K562 (cell line): ENCODE measurements around the gene FHIT. TPM values are rescaled to one million over a fixed set of nuclear protein-coding genes. Genes with fewer than 3 reads are reported as not detected.

Source experiments
- ATAC-seq: fragments of 200-7000 bp; cut with Tn5 transposase; 3 replicates; pipeline ENCODE4 v1.9.1; 2020; ENCODE audit warnings: moderate library complexity
- BruUV-seq: library from RNA; stranded (reverse); fragments of 400-500 nt; replicated peaks from 2 replicates; lab custom pipeline; 2021; lab: Mats Ljungman, UMichigan
- CTCF ChIA-PET: fragments of 300-600 bp; formaldehyde crosslinking; extraction: SDS; loops from one replicate; lab custom pipeline; 2021; ENCODE audit warnings: low intra/inter-chr PET ratio; lab: Yijun Ruan, JAX
- POLR2A ChIA-PET: fragments of 300-600, 350-650 bp; sonication (Branson Sonifier 250); formaldehyde crosslinking; extraction: SDS; loops from one replicate; lab custom pipeline; 2021; ENCODE audit warnings: antibody characterized with exemption, inconsistent platforms; lab: Yijun Ruan, JAX
- DNase-seq, 4 experiments: peaks; one replicate each; pipeline versions ENCODE4 v3.0.0 to v3.0.0-alpha.2; 2011 to 2018; ENCODE audit warnings: low spot score in 3 of 4, mixed read lengths in 3 of 4; ENCODE audit errors: extremely low read depth in 1 of 4
- FAIRE-seq: peaks from 2 replicates; lab custom pipeline; 2011; peaks lifted over from hg19 to GRCh38; lab: Jason Lieb, UNC
- H2AFZ ChIP-seq: 2 replicates; pipeline ENCODE4 v1.6.0; 2011; ENCODE audit warnings: low read depth, low read length, control low read depth, inconsistent platforms
- H3K27ac ChIP-seq: fragments of 200-600 bp; 3 replicates; pipeline ENCODE4 v1.8.0; 2011; ENCODE audit warnings: low read depth, mild to moderate bottlenecking, control low read depth, inconsistent platforms, low read length, moderate library complexity, mixed read lengths; ENCODE audit errors: extremely low read depth
- H3K27me3 ChIP-seq, 2 experiments: fragments of 300-600 bp in 1 of 2; 2 replicates in 1 of 2; 3 replicates in 1 of 2; pipeline versions ENCODE4 v1.6.0 to v1.8.0; 2011; ENCODE audit warnings: inconsistent platforms in 2 of 2, low read length in 2 of 2, mild to moderate bottlenecking in 1 of 2, mixed read lengths in 1 of 2, moderate library complexity in 1 of 2; ENCODE audit not compliant: control insufficient read depth in 2 of 2, insufficient read depth in 2 of 2
- H3K36me3 ChIP-seq: fragments of 300-600 bp; 3 replicates; pipeline ENCODE4 v1.8.0; 2011; ENCODE audit warnings: mild to moderate bottlenecking, low read length, inconsistent platforms; ENCODE audit not compliant: control insufficient read depth, insufficient read depth
- H3K4me1 ChIP-seq, 2 experiments: fragments of 200-600 bp in 1 of 2; replicated peaks in 1 of 2; 2 replicates in 1 of 2; 3 replicates in 1 of 2; pipeline versions ENCODE4 v1.5.1 to v1.8.0; 2011; ENCODE audit warnings: inconsistent platforms in 2 of 2, low read length in 2 of 2, mild to moderate bottlenecking in 1 of 2, mixed read lengths in 1 of 2, moderate library complexity in 1 of 2; ENCODE audit not compliant: control insufficient read depth in 2 of 2, insufficient read depth in 2 of 2
- H3K4me2 ChIP-seq: 2 replicates; pipeline ENCODE4 v1.6.1; 2011; ENCODE audit warnings: low read length, control low read depth, inconsistent platforms, mixed read lengths; ENCODE audit not compliant: insufficient read depth
- H3K4me3 ChIP-seq: fragments of 200-600 bp; sonication (generic), shearing (Covaris generic); 2 replicates; pipeline ENCODE4 v1.5.1; 2016; ENCODE audit warnings: control low read depth, inconsistent platforms
- H3K79me2 ChIP-seq: fragments of 200-600 bp; 3 replicates; pipeline ENCODE4 v1.8.0; 2011; ENCODE audit warnings: low read length, inconsistent platforms; ENCODE audit not compliant: control insufficient read depth, insufficient read depth
- H3K9ac ChIP-seq, 2 experiments: 2 replicates each; pipeline versions ENCODE4 v1.6.0 to v1.6.1; 2011; ENCODE audit warnings: low read depth in 2 of 2, low read length in 2 of 2, control low read depth in 1 of 2, inconsistent platforms in 1 of 2, mild to moderate bottlenecking in 1 of 2, mixed read lengths in 1 of 2; ENCODE audit not compliant: insufficient read depth in 1 of 2
- H3K9me1 ChIP-seq: one replicate; pipeline ENCODE4 v1.6.0; 2011; ENCODE audit warnings: inconsistent platforms, mild to moderate bottlenecking, low read length, moderate library complexity; ENCODE audit not compliant: control insufficient read depth, insufficient read depth
- H3K9me3 ChIP-seq: replicated peaks from 2 replicates; pipeline ENCODE4 v1.5.1; 2011; ENCODE audit warnings: low read depth, low read length, inconsistent platforms; ENCODE audit not compliant: control insufficient read depth, insufficient read depth
- H4K20me1 ChIP-seq: replicated peaks from 2 replicates; pipeline ENCODE4 v1.6.1; 2011; ENCODE audit warnings: low read length, inconsistent platforms, mixed read lengths; ENCODE audit not compliant: control insufficient read depth, insufficient read depth
- ZNF316 ChIP-seq: fragments of 450-650 bp; IDR thresholded peaks from 2 replicates; pipeline ENCODE4 v1.6.1; 2016
- ZNF395 ChIP-seq: fragments of 200-800 bp; sonication (Bioruptor generic); IDR thresholded peaks from 2 replicates; pipeline ENCODE4 v1.6.1; 2017; ENCODE audit warnings: missing genetic modification characterization, missing compliant biosample characterization
- WGBS: fragments of 100-300 bp; shearing (Covaris generic); methylation state at CpG from one replicate; pipeline ENCODE4 v1.1.6; 2016; ENCODE audit warnings: low coverage, mixed read lengths; ENCODE audit not compliant: insufficient coverage; ENCODE audit errors: missing lambda C conversion rate; 5-methylcytosine and 5-hydroxymethylcytosine counted together
- in situ Hi-C: fragments of 300-500 bp; cut with MboI; formaldehyde crosslinking; loops from 4 replicates; pipeline ENCODE4 v1.15.0; 2018; ENCODE audit warnings: inconsistent platforms, mixed read lengths
- intact Hi-C: fragments of 100-400 bp; cut with micrococcal nuclease; formaldehyde crosslinking; loops from 2 replicates; pipeline ENCODE4 v1.14.2; 2022
- polyA plus RNA-seq, 8 experiments: library from polyadenylated mRNA; depleted of rRNA in 4 of 8; stranded (reverse) in 5 of 8; unstranded in 3 of 8; fragments of >200 nt; fragmentation: Nextera tagmentation in 2 of 8; fragmentation: Illumina TruSeq in 1 of 8; extraction: Ambion mirVana in 2 of 8; extraction: Trizol in 1 of 8; gene quantifications; 2 replicates each; pipeline versions ENCODE4 v1.2.1 to v1.2.3, GENCODE V29; 2011 to 2014; ENCODE audit warnings: inconsistent platforms in 1 of 8, missing spikeins in 1 of 8
- total RNA-seq, 7 experiments: library from RNA; depleted of rRNA in 6 of 7; stranded (reverse); fragments of >200 nt in 6 of 7; fragmentation: Illumina TruSeq in 2 of 7; extraction: Trizol in 2 of 7; gene quantifications; 2 replicates each; pipeline versions ENCODE4 v1.2.1 to v1.2.3, GENCODE V29; 2011 to 2021; ENCODE audit warnings: low replicate concordance in 1 of 7
- TF ChIP-seq, protein P1 (sequence below): fragments of 250-450 bp; sonication (Bioruptor Pico); IDR thresholded peaks from 2 replicates; pipeline ENCODE4 v1.4.0; 2020; ENCODE audit warnings: mild to moderate bottlenecking, moderate library complexity

Gene FHIT
- total and polyA plus RNA-seq, 9 of the 15 experiments (the other 6 are each of a cell fraction or from before 2014, with no cell fraction given) = 1.7 to 9.1 (median 4.3) TPM

DNA sequence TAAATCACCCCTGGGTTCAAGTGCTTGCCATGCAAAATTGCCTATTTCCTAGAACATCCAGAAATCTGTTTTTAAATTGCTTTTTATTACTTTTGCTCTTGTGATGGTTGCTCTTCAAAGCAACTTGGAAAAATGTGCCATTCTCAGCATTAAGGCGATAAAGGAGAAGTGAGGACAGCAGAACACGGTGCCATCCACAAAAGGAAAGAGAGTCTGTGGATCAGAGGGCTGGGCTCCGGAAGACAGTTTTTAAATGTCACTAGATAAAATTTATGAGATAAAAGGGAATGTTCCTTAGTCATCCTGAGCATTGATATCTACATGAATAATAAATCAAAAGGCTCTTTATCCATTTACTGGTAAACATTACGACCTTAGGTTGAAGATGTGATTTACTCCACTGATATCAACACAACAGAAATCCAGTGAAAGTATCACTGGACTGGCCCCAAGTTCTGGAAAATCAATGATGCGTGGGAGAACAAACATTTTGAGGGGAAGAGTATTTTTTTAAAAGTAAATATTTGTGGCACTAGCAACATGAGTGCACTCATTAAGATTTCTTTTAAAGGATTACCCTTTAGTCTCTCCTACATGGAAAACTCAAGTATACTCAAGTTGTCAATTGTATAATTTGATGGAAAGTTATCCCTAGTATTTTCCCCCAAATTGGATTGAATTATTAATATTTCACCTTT lies 554.7 kb downstream of the FHIT start:
- Histone ChIP-seq H3K4me1 (no peaks in the 10 kb centered on the region), H4K20me1 (no peaks in the 10 kb centered on the region), H2AFZ (no peak overlapping the region), H3K27ac (no peak overlapping the region), H3K9me3 (no peaks in the 10 kb centered on the region), H3K9me1 (no peaks in the 10 kb centered on the region), H3K36me3 (no peaks in the 10 kb centered on the region), H3K27me3 (no peaks in the 10 kb centered on the region), H3K79me2 (no peaks in the 10 kb centered on the region), H3K4me2 (no peak overlapping the region), H3K9ac (no peak overlapping the region), H3K4me3 (no peak overlapping the region)
- ChIA-PET CTCF (no interaction called here), POLR2A (no interaction called here)
- no TSS peak for BruUV-seq
- 34% methylated on average over 4 of the region's 5 CpGs for WGBS
- TF ChIP-seq ZNF316 (no peak), ZNF395 (CRISPR knock-in tag) (no peak)
- TF ChIP-seq, protein P1, sequence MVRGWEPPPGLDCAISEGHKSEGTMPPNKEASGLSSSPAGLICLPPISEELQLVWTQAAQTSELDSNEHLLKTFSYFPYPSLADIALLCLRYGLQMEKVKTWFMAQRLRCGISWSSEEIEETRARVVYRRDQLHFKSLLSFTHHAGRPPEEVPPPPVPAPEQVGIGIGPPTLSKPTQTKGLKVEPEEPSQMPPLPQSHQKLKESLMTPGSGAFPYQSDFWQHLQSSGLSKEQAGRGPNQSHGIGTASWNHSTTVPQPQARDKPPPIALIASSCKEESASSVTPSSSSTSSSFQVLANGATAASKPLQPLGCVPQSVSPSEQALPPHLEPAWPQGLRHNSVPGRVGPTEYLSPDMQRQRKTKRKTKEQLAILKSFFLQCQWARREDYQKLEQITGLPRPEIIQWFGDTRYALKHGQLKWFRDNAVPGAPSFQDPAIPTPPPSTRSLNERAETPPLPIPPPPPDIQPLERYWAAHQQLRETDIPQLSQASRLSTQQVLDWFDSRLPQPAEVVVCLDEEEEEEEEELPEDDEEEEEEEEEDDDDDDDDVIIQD = no peak
- intact Hi-C loops = no loop called here
- in situ Hi-C loops = no loop called here
- ATAC-seq (no peak), DNase-seq (no peak), FAIRE-seq (no peak)
